GM12874 (cell line): Measurements from ENCODE around the gene RALGAPA1.

Experiments
- TF ChIP-seq, protein P1 (sequence below): IDR thresholded peaks from 2 replicates; pipeline ENCODE4 v1.5.1; 2011; ENCODE audit warnings: low read depth, mild to moderate bottlenecking, control low read depth, low read length, moderate library complexity; ENCODE audit not compliant: insufficient read depth

The RALGAPA1 gene

DNA sequence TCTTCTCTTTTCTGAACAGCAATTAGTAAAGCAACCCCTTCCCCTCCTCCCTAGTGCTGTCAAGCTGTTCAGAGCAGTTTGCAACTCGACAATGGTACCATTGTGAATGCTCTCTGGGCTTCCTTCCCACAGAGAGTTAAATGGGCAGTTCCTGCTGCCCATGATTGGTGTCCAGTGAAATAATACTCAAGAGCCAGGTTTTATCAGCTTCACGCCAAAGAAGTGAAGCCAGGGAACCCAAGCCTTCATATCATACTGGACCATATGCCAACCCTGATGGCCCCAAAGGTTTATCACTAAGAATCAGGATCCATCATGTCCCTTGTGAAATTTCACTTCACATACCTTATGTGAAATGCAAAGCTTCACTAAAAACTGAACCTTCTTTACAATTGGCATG, 250.4 kb downstream of the RALGAPA1 start:
- TF ChIP-seq, protein P1, sequence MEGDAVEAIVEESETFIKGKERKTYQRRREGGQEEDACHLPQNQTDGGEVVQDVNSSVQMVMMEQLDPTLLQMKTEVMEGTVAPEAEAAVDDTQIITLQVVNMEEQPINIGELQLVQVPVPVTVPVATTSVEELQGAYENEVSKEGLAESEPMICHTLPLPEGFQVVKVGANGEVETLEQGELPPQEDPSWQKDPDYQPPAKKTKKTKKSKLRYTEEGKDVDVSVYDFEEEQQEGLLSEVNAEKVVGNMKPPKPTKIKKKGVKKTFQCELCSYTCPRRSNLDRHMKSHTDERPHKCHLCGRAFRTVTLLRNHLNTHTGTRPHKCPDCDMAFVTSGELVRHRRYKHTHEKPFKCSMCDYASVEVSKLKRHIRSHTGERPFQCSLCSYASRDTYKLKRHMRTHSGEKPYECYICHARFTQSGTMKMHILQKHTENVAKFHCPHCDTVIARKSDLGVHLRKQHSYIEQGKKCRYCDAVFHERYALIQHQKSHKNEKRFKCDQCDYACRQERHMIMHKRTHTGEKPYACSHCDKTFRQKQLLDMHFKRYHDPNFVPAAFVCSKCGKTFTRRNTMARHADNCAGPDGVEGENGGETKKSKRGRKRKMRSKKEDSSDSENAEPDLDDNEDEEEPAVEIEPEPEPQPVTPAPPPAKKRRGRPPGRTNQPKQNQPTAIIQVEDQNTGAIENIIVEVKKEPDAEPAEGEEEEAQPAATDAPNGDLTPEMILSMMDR, result no peak

DNA sequence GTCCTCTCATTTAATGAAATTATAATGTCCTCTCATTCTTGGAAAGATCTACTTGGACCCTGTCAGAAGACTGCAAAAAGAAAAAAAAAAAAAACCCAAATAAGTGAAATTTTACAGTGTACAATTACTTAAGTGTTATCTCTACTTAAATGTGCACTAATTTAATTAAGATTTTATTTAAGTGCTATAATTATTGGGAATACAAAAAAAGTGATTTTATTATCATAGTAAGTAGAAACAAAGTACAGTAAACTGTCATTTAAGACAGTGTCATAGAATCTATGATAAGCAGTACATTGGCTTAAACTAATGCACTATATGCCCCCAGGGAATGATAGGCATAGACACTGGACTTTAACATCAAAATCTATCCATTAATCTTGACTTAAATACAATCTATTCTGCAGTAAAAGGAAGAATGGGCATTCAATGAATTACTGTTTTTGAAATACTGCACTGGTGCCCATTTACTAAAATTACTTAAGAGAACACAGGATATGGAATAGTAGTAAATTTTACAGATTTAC, 251.8 kb downstream of the RALGAPA1 start:
- TF ChIP-seq, protein P1, result no peak

- TF ChIP-seq, protein P1, result no peak
Measured at GRCh38 chr14:35556548-35556947, 252.5 kb downstream of the RALGAPA1 start.

DNA sequence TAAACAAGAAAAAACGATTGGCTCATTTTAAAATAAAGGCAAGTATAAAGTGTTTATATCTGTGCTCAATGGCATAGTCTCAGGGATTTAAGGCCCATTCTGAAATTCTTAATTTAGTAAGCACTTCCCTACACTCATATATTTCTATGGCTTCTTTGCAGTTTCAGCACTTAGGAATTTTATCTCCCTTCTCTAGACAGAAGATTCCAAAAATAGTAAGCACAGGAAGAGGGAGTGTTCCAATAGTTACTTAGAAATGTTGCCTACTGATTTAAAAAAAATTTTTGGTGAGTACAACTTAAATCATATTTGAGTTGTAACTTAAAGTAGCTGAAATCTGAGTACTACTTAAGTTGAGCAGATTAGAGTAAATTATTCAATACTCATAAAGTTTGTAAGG, 255.3 kb downstream of the RALGAPA1 start:
- TF ChIP-seq, protein P1, result no peak

- TF ChIP-seq, protein P1, result no peak
Measured at GRCh38 chr14:35551081-35551480, 258.0 kb downstream of the RALGAPA1 start.

- TF ChIP-seq, protein P1, result no peak
Measured at GRCh38 chr14:35549551-35549950, 259.5 kb downstream of the RALGAPA1 start.

DNA sequence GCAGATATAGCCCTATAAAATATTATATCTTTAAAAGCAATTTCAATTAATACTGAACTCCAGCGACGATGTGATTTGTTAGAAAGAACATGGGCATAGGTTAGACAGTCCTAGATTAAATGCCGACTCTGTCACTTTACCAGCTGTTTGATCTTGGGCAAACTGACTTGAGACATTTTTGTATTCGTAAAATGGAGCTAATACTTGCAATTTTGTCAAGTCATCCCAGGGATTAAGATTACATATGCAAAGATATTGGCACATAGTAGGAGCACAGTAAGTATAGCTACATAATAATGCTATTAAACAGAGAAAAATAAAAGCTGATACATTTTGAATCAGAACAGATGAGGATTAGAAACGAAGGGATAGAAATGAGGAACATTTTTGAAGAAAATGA, 266.1 kb downstream of the RALGAPA1 start:
- TF ChIP-seq, protein P1, result no peak
